HEK293 (cell line): Measurements from ENCODE around the gene APH1A.
A peak's percentile ranks its signal among the peaks of the same experiment; 100 is the strongest.

Experiments used
- KLF17 ChIP-seq: fragments of 450-650 bp; formaldehyde crosslinking; IDR thresholded peaks from 2 replicates; pipeline ENCODE4 v1.5.1; 2016; ENCODE audit warnings: missing biosample characterization, missing genetic modification characterization
- KLF8 ChIP-seq: fragments of 450-650 bp; formaldehyde crosslinking; IDR thresholded peaks from 2 replicates; pipeline ENCODE4 v1.5.1; 2016; ENCODE audit warnings: missing biosample characterization, missing genetic modification characterization
- REST ChIP-seq: fragments of 450-650 bp; formaldehyde crosslinking; IDR thresholded peaks from 2 replicates; pipeline ENCODE4 v1.5.1; 2016; ENCODE audit warnings: missing biosample characterization, missing genetic modification characterization
- SCRT1 ChIP-seq: fragments of 450-650 bp; formaldehyde crosslinking; IDR thresholded peaks from 2 replicates; pipeline ENCODE4 v1.5.1; 2016; ENCODE audit warnings: missing biosample characterization, missing genetic modification characterization, borderline replicate concordance
- ZBTB6 ChIP-seq: fragments of 450-650 bp; formaldehyde crosslinking; IDR thresholded peaks from 2 replicates; pipeline ENCODE4 v1.5.1; 2017; ENCODE audit warnings: missing biosample characterization, missing genetic modification characterization
- ZNF114 ChIP-seq: fragments of 450-650 bp; formaldehyde crosslinking; IDR thresholded peaks from 2 replicates; pipeline ENCODE4 v1.5.0; 2017; ENCODE audit warnings: missing biosample characterization, missing genetic modification characterization
- ZNF157 ChIP-seq: fragments of 450-650 bp; formaldehyde crosslinking; IDR thresholded peaks from 2 replicates; pipeline ENCODE4 v1.5.1; 2016; ENCODE audit warnings: missing biosample characterization, missing genetic modification characterization
- ZNF16 ChIP-seq: fragments of 450-650 bp; formaldehyde crosslinking; IDR thresholded peaks from 2 replicates; pipeline ENCODE4 v1.5.1; 2016; ENCODE audit warnings: low read depth, missing biosample characterization, missing genetic modification characterization
- ZNF214 ChIP-seq: fragments of 450-650 bp; formaldehyde crosslinking; IDR thresholded peaks from 2 replicates; pipeline ENCODE4 v1.5.1; 2017; ENCODE audit warnings: missing biosample characterization, mild to moderate bottlenecking, missing genetic modification characterization, borderline replicate concordance
- ZNF266 ChIP-seq: fragments of 450-650 bp; formaldehyde crosslinking; IDR thresholded peaks from 2 replicates; pipeline ENCODE4 v1.5.1; 2016; ENCODE audit warnings: missing biosample characterization, missing genetic modification characterization, low read depth
- ZNF274 ChIP-seq, 2 experiments: fragments of 200-500 bp in 1 of 2; fragments of 450-650 bp in 1 of 2; sonication (Bioruptor generic) in 1 of 2; formaldehyde crosslinking in 1 of 2; IDR thresholded peaks; 2 replicates each; pipeline versions ENCODE4 v1.5.1 to v1.6.1; 2014 to 2016; ENCODE audit warnings: borderline replicate concordance in 1 of 2, inconsistent platforms in 1 of 2, low read length in 1 of 2, missing biosample characterization in 1 of 2, missing genetic modification characterization in 1 of 2
- ZNF362 ChIP-seq: fragments of 450-650 bp; formaldehyde crosslinking; IDR thresholded peaks from 2 replicates; pipeline ENCODE4 v1.5.1; 2016; ENCODE audit warnings: missing biosample characterization, missing genetic modification characterization
- ZNF513 ChIP-seq: fragments of 450-650 bp; IDR thresholded peaks from 2 replicates; pipeline ENCODE4 v1.5.1; 2018; ENCODE audit warnings: missing biosample characterization, missing genetic modification characterization
- ZNF549 ChIP-seq: fragments of 450-650 bp; IDR thresholded peaks from 2 replicates; pipeline ENCODE4 v1.5.1; 2018; ENCODE audit warnings: missing biosample characterization, missing genetic modification characterization, mild to moderate bottlenecking, inconsistent platforms, moderate library complexity
- ZNF555 ChIP-seq: fragments of 450-650 bp; formaldehyde crosslinking; conservative IDR thresholded peaks from 2 replicates; pipeline ENCODE4 v1.5.1; 2017; ENCODE audit warnings: missing biosample characterization, mild to moderate bottlenecking, missing genetic modification characterization, inconsistent platforms
- ZNF561 ChIP-seq: fragments of 450-650 bp; IDR thresholded peaks from 2 replicates; pipeline ENCODE4 v1.5.1; 2018; ENCODE audit warnings: missing biosample characterization, missing genetic modification characterization, borderline replicate concordance
- ZNF596 ChIP-seq: fragments of 450-650 bp; IDR thresholded peaks from 2 replicates; pipeline ENCODE4 v1.5.0; 2018; ENCODE audit warnings: missing biosample characterization, mild to moderate bottlenecking, missing genetic modification characterization, moderate library complexity
- ZNF785 ChIP-seq: fragments of 450-650 bp; formaldehyde crosslinking; IDR thresholded peaks from 2 replicates; pipeline ENCODE4 v1.5.1; 2016; ENCODE audit warnings: missing biosample characterization, missing genetic modification characterization
- ZNF791 ChIP-seq: fragments of 450-650 bp; formaldehyde crosslinking; IDR thresholded peaks from 2 replicates; pipeline ENCODE4 v1.5.1; 2016; ENCODE audit warnings: missing biosample characterization, missing genetic modification characterization
- ZNF837 ChIP-seq: fragments of 450-650 bp; formaldehyde crosslinking; IDR thresholded peaks from 2 replicates; pipeline ENCODE4 v1.5.1; 2016; ENCODE audit warnings: missing biosample characterization, missing genetic modification characterization
- ZSCAN18 ChIP-seq: fragments of 450-650 bp; formaldehyde crosslinking; IDR thresholded peaks from 2 replicates; pipeline ENCODE4 v1.5.1; 2016; ENCODE audit warnings: missing biosample characterization, missing genetic modification characterization

Gene APH1A

GRCh38 chr1:150234566-150235293, 34.1 kb downstream of the APH1A start (continued):
- no peak for TF ChIP-seq ZBTB6 (tag by site-specific recombination)
- peak; percentile 86 for TF ChIP-seq KLF8 (tag by site-specific recombination)
- TF ChIP-seq ZNF274 (IDR thresholded peaks at IDR 0.05; ENCODE audit: low read length) = no peak
- TF ChIP-seq ZNF274 (tag by site-specific recombination; IDR thresholded peaks at IDR 0.05; ENCODE audit: borderline replicate concordance) = no peak
- no peak for TF ChIP-seq ZNF266 (tag by site-specific recombination)
- no peak for TF ChIP-seq ZSCAN18 (tag by site-specific recombination)
- TF ChIP-seq SCRT1 (tag by site-specific recombination) = no peak
- TF ChIP-seq ZNF785 (tag by site-specific recombination) = no peak
- no peak for TF ChIP-seq KLF17 (tag by site-specific recombination)
- no peak for TF ChIP-seq ZNF513 (tag by site-specific recombination)
- no peak for TF ChIP-seq ZNF596
- TF ChIP-seq ZNF561 (tag by site-specific recombination) = peak; percentile 16; the same call in 1 of the 2 replicates
- TF ChIP-seq REST (tag by site-specific recombination) = no peak
- TF ChIP-seq ZNF157 (tag by site-specific recombination) = no peak
- no peak for TF ChIP-seq ZNF114 (tag by site-specific recombination)
- no peak for TF ChIP-seq ZNF555 (tag by site-specific recombination)
- TF ChIP-seq ZNF549 (tag by site-specific recombination) = no peak
- TF ChIP-seq ZNF16 (tag by site-specific recombination) = no peak
- TF ChIP-seq ZNF791 (tag by site-specific recombination) = no peak
- TF ChIP-seq ZNF837 = no peak
- TF ChIP-seq ZNF362 (tag by site-specific recombination) = peak; percentile 92
- TF ChIP-seq ZNF214 (tag by site-specific recombination) = no peak
